ENCODE measurements around the gene GALNTL6.

GRCh38 chr4:171954650-171955049, 141.4 kb downstream of the GALNTL6 start:
- TF ChIP-seq EZH2 (IDR thresholded peaks at IDR 0.05; ENCODE audit: insufficient read depth, poor library complexity, severe bottlenecking) = no peak
- no peak for TF ChIP-seq EZH2phosphoT487 (IDR thresholded peaks at IDR 0.05; ENCODE audit: insufficient read depth, low read depth)
